Hepatocyte (in vitro differentiated cells): ENCODE measurements around the gene PPP4R4. TPM values are rescaled to one million over a fixed set of nuclear protein-coding genes. Genes with fewer than 3 reads are reported as not detected.

Experiments used
- DNase-seq: peaks from one replicate; pipeline ENCODE4 v3.0.0-alpha.2; 2016; ENCODE audit warnings: low spot score
- H2AFZ ChIP-seq: fragments of 200-600 bp; sonication (generic); 2 replicates; pipeline ENCODE4 v1.6.0; 2016; ENCODE audit warnings: antibody characterized with exemption, mild to moderate bottlenecking
- H3K27ac ChIP-seq: fragments of 200-600 bp; sonication (generic); 2 replicates; pipeline ENCODE4 v1.5.1; 2016; ENCODE audit warnings: mild to moderate bottlenecking
- H3K27me3 ChIP-seq: fragments of 200-600 bp; sonication (generic); 2 replicates; pipeline ENCODE4 v1.6.1; 2016
- H3K36me3 ChIP-seq: fragments of 200-600 bp; sonication (generic); replicated peaks from 2 replicates; pipeline ENCODE4 v1.5.1; 2016; ENCODE audit warnings: low read depth; ENCODE audit not compliant: insufficient read depth
- H3K4me1 ChIP-seq: fragments of 200-600 bp; sonication (generic); 2 replicates; pipeline ENCODE4 v1.5.1; 2016; ENCODE audit warnings: mild to moderate bottlenecking, moderate library complexity; ENCODE audit not compliant: insufficient read depth
- H3K4me2 ChIP-seq: fragments of 200-600 bp; sonication (generic); 2 replicates; pipeline ENCODE4 v1.6.0; 2016
- H3K4me3 ChIP-seq: fragments of 200-600 bp; sonication (generic); 2 replicates; pipeline ENCODE4 v1.5.1; 2016; ENCODE audit warnings: mild to moderate bottlenecking
- H3K79me2 ChIP-seq: fragments of 200-600 bp; sonication (generic); 2 replicates; pipeline ENCODE4 v1.6.0; 2017; ENCODE audit warnings: mild to moderate bottlenecking
- H3K9me2 ChIP-seq: fragments of 200-600 bp; sonication (generic); replicated peaks from 2 replicates; pipeline ENCODE4 v1.6.0; 2017; ENCODE audit warnings: mild to moderate bottlenecking; ENCODE audit not compliant: insufficient read depth
- H3K9me3 ChIP-seq: fragments of 200-600 bp; sonication (generic); 2 replicates; pipeline ENCODE4 v1.5.1; 2016; ENCODE audit warnings: low read depth, mild to moderate bottlenecking
- H4K20me1 ChIP-seq: fragments of 200-600 bp; sonication (generic); 2 replicates; pipeline ENCODE4 v1.6.0; 2016; ENCODE audit warnings: mild to moderate bottlenecking; ENCODE audit not compliant: insufficient read depth, poor library complexity, severe bottlenecking
- EZH2 ChIP-seq: fragments of 200-600 bp; sonication (generic); IDR thresholded peaks from 2 replicates; pipeline ENCODE4 v1.6.1; 2016; ENCODE audit warnings: antibody characterized with exemption, mild to moderate bottlenecking, borderline replicate concordance
- EZH2phosphoT487 ChIP-seq: fragments of 200-600 bp; sonication (generic); IDR thresholded peaks from one replicate; pipeline ENCODE4 v1.6.1; 2018; ENCODE audit warnings: antibody characterized with exemption, mild to moderate bottlenecking, low read depth, moderate library complexity; ENCODE audit not compliant: unreplicated experiment, severe bottlenecking
- WGBS: methylation state at CpG from one replicate; pipeline ENCODE4 v1.1.6; 2016; ENCODE audit warnings: low lambda C conversion rate; ENCODE audit errors: missing lambda C conversion rate; 5-methylcytosine and 5-hydroxymethylcytosine counted together
- polyA plus RNA-seq: library from polyadenylated mRNA; unstranded; fragments of >200 nt; fragmentation: Nextera tagmentation; extraction: Ambion mirVana; gene quantifications from 2 replicates; pipeline ENCODE4 v1.2.1, GENCODE V29; 2016
- total RNA-seq: library from RNA; depleted of rRNA; stranded (reverse); fragments of >200 nt; gene quantifications from 2 replicates; pipeline ENCODE4 v1.2.3, GENCODE V29; 2014
- TF ChIP-seq, protein P1 (sequence below): fragments of 200-600 bp; sonication (generic); IDR thresholded peaks from 2 replicates; pipeline ENCODE4 v1.5.1; 2016; ENCODE audit warnings: antibody characterized with exemption, mild to moderate bottlenecking; ENCODE audit not compliant: poor library complexity

Gene PPP4R4
- total and polyA plus RNA-seq, 2 experiments from 2014 or later, result 1.0 to 3.8 TPM

GRCh38 chr14:94174604-94175010 is 485 bp downstream of the PPP4R4 start:
- peaks cover 58% of the 10 kb centered on the region for H3K27me3 ChIP-seq
- TF ChIP-seq, protein P1, sequence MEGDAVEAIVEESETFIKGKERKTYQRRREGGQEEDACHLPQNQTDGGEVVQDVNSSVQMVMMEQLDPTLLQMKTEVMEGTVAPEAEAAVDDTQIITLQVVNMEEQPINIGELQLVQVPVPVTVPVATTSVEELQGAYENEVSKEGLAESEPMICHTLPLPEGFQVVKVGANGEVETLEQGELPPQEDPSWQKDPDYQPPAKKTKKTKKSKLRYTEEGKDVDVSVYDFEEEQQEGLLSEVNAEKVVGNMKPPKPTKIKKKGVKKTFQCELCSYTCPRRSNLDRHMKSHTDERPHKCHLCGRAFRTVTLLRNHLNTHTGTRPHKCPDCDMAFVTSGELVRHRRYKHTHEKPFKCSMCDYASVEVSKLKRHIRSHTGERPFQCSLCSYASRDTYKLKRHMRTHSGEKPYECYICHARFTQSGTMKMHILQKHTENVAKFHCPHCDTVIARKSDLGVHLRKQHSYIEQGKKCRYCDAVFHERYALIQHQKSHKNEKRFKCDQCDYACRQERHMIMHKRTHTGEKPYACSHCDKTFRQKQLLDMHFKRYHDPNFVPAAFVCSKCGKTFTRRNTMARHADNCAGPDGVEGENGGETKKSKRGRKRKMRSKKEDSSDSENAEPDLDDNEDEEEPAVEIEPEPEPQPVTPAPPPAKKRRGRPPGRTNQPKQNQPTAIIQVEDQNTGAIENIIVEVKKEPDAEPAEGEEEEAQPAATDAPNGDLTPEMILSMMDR, result no peak
- TF ChIP-seq EZH2 (no peak), EZH2phosphoT487 (no peak)
- peaks cover 9% of the 10 kb centered on the region for H3K4me1 ChIP-seq
- H3K9me2 ChIP-seq, result no peaks in the 10 kb centered on the region
- H3K4me3 ChIP-seq, result peak overlapping the region; percentile 84
- peak overlapping the region; percentile 89 for H2AFZ ChIP-seq
- H3K36me3 ChIP-seq, result no peaks in the 10 kb centered on the region
- H3K27ac ChIP-seq, result no peak overlapping the region
- no peaks in the 10 kb centered on the region for H3K9me3 ChIP-seq
- no peaks in the 10 kb centered on the region for H4K20me1 ChIP-seq
- WGBS, result 1% methylated on average over 31 of the region's 39 CpGs
- peak overlapping the region; percentile 99 for H3K4me2 ChIP-seq
- no peak for DNase-seq
- H3K79me2 ChIP-seq, result no peaks in the 10 kb centered on the region

GRCh38 chr14:94175011-94175745 is 1.1 kb downstream of the PPP4R4 start:
- peak overlapping the region; percentile 89 for H2AFZ ChIP-seq
- no peak for DNase-seq

DNA sequence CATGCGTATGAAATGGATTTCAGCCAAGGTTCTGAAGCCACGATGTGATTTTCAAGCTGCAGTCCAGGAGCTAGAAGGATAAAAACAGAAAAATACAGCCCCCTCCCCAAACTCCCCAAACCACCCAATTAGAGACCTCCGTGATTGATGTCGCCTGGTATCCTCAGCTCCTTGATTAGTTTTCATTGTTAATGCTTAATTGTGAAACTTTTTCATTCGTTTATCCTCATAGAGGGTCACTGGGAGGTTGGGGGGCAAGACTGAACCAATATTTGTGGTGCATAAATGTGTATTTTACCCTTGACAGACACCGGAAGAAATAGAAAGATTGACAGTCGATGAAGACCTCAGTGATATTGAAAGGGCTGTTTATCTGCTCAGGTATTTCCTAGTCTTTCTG is 1.6 kb downstream of the PPP4R4 start:
- no peak overlapping the region for H3K4me3 ChIP-seq
- no peaks in the 10 kb centered on the region for H3K79me2 ChIP-seq
- H3K9me3 ChIP-seq, result no peaks in the 10 kb centered on the region
- H3K27me3 ChIP-seq, result peaks cover 58% of the 10 kb centered on the region
- DNase-seq, result no peak
- H3K36me3 ChIP-seq, result no peaks in the 10 kb centered on the region
- no peaks in the 10 kb centered on the region for H3K9me2 ChIP-seq
- no peak overlapping the region for H3K27ac ChIP-seq
- H3K4me1 ChIP-seq, result peaks cover 9% of the 10 kb centered on the region
- H3K4me2 ChIP-seq, result peak overlapping the region; percentile 99
- WGBS, result 30% methylated on average over 7 of the region's 7 CpGs
- no peaks in the 10 kb centered on the region for H4K20me1 ChIP-seq
- TF ChIP-seq, protein P1, result no peak
- no peak for TF ChIP-seq EZH2
- TF ChIP-seq EZH2phosphoT487, result no peak
- H2AFZ ChIP-seq, result peak overlapping the region; percentile 89

More at GRCh38 chr14:94175011-94175745, 1.1 kb downstream of the PPP4R4 start:
- Histone ChIP-seq H3K4me1 (peaks cover 9% of the 10 kb centered on the region), H3K9me3 (no peaks in the 10 kb centered on the region), H3K27me3 (peaks cover 58% of the 10 kb centered on the region), H4K20me1 (no peaks in the 10 kb centered on the region), H3K27ac (no peak overlapping the region), H3K4me2 (peak overlapping the region; percentile 99), H3K79me2 (no peaks in the 10 kb centered on the region), H3K9me2 (no peaks in the 10 kb centered on the region), H3K36me3 (no peaks in the 10 kb centered on the region), H3K4me3 (no peak overlapping the region)
- 3% methylated on average over 19 of the region's 30 CpGs for WGBS
- TF ChIP-seq EZH2phosphoT487, result no peak
- TF ChIP-seq, protein P1, result no peak
- TF ChIP-seq EZH2, result peak; percentile 74
